ENCODE results near the gene KLC1.

Gene KLC1

DNA sequence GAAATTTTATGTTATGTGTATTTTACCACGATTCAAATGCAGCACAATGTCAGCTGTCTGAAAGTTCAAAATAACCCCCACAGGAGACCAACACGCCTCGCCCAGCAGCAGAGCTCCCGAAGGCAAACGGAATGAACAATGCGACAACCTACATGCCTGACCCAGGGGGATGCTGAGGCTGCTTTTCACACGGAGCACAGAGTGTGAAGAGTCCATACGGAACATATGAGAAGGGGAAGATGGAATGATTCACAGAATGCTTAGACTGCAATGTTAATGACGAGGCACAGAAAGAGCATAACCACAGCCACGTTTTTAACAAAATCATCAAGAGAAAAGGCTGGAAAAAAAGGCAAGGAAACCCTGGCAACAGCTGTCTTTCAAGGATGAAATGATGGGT is 109.2 kb downstream of the KLC1 start:
- no peak for DNase-seq

DNA sequence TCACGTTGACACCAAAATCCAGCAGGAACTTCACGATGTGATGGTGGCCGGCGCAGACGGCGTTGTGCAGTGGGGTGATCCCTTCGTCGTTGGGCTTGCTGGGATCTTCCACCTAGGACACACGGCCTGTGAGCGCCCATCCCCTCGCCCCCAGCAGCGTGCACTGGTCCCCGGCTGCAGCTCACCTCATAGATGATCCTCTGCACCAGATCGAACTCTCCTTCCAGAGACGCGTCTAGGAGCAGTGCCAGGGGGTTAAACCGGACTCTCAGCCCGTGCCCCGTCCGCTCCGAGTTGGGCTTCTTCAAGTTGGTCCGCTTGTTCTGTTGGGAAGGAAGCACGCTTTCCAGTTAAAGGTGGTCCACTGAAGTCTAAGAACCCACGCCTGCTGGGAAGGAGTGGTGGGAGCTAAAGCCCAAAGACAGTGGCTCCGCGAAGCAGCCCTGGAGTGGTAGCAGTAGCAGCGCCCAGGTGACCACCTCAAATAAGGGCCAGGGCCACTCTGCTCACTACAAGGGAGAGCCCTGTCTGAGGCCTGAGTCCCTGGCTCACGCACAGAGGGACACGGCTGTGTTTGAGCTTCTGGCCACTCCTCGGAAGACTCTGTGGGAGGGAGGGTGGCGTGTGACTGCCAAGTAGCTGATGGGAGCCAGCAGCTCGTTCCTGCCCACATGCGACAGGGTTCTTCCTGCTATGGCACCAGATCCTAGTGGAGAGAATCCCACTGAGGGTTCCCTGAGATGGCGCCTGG is 109.9 kb downstream of the KLC1 start:
- DNase-seq, result no peak

DNA sequence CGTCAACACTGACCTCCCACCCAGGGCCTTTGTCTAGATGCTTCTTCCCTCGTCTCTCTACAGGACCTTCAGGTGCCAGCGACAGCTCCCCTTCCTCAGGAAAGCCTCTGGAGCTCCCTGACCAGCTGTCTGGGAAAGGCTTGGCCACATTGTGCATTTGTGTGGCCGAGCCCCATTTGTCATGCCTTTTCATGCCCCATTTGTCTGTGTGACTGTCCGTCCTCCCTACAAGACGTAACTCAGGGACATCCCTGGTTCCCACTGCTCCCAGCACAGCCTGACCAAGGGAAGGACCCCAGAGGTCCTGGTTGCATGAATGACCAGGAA is 110.4 kb downstream of the KLC1 start:
- DNase-seq, result no peak

DNA sequence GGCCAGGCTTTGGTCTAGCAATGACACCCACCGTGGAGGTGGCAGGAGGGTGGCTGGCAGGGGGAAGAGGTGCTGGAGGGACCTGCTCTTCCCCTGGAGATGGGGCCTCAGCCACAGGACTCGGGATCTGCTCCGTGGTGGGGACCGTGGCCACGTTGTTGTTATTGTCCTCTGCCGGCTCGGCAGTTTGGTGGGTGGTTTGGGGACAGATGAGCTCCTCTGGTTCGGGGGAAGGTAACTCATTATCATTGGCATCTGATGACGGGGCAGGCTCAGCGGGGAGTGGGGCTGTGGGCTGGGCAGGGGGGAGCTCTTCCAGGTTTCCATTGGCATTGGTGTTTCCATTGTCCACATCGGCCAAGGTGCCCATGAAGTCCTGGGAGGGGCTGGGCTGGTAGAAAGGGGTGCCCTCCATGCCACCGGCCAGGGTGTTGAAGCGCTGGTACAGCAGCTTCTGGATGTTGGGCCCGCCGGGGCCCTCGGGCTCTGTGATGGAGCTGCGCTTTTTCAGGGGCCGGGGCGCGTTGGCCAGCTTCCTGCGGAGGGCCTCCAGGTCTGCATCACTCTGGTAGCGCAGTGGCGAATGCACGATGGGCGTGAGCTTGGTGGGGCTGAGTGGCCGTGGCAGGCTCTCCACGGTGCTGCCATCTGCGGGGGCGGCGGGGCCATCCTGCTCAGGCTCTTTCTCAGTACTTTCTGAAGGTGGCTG is 110.9 kb downstream of the KLC1 start:
- no peak for DNase-seq

DNA sequence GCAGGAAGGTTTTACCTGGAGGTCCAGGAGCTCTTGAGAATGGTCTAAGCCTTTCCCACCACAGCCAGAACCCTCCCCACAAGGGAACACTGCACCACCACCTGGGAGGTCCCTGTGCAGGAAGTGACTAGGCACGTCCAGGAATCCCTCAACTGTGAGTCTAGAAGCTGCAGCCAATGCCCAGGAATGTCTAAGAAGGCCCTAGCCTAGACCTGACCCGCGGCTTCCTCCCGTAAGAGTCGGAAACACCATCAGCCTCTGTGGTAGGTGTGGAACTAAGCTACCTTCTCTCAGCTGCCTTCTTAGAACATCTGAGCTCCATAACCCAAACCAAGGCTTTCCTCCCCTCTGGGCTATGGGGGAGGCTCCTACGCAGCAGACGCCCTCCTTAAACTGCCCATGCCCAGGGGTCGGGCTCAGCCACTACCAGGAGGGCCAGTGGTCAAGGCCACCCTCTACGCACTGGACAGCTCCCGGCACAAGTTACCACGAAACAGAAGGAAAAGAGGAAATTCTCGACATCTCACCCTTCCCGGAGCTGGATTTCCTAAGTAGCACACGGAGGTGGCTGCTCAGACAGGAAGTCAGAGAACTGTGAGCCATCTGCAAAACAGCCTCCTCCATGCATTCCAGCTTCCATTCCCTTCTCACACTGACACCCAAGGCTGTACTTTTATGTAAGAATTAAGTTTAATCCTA is 112.1 kb downstream of the KLC1 start:
- DNase-seq, result no peak

DNA sequence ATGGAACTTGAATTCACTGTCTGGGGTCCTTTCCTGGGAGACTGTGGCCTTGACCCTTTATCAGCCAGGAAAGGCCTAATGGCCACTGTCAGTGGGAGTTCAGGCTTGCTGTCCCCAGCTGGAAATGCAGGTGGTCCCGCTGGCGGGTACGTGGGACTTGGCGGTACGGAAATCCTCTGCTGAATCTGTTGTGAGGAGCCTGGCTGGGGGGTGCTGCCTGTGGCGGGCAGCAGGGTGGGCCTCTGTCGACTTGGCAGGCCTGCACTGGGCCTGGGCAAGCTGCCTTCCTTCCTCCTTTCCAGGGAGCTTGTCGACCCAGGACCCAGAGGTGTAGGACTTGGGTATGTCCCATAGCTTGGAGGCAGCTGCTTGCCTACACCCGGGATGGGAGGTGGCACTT is 112.9 kb downstream of the KLC1 start:
- no peak for DNase-seq

DNA sequence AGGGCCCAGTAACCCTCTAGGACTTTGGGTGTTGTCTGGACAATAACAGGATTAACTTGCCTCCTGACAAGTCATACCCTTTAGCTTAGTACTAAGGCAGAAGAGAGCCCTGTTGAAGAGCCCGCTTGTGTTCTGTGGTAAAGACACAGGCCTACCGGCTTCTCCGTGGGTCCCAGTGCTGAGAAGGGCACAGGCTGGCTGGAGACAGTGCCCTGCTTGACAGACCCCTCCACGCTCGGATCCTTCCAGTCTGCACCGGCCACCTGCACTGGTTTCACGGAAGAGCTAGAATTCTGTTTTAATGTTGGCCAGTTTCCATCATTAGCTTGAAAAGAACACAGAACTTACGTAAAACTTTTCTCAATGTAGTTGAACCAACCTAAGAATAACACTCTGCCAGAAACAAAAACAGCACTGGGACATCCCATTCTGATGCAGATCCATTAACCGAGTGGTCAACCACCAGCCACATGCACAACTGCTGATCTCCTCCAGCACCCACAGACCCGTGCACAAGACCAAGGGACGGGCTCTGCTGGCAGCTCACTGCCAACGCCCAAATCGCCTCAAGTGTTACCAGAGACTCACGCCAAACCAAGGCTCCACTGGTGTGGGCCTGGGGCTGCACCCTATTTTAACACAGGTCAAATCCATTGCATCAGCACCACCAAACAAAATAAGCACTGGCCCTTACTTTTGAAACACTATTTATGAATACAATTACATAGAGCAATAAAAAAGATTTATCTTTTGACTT is 113.7 kb downstream of the KLC1 start:
- DNase-seq, result no peak

DNA sequence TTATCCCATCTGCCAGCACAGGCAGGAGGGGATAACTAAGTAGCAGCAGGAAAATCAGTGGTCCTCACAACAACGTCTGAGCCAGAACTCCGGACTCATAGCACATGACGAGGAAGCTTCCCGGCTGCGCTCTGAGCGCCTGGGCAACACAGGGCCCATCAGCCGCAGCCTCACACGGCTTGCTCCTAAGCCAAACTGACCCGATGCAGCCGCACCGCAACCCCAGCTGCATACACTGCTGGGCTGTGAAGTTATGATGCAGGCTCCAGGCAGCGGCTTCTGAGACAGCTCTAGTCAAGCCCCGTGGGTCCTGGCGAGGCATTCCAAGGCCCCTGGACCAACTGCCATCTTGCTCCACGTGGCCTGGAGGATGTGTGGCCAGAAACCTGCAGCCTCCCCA is 114.7 kb downstream of the KLC1 start:
- no peak for DNase-seq

DNA sequence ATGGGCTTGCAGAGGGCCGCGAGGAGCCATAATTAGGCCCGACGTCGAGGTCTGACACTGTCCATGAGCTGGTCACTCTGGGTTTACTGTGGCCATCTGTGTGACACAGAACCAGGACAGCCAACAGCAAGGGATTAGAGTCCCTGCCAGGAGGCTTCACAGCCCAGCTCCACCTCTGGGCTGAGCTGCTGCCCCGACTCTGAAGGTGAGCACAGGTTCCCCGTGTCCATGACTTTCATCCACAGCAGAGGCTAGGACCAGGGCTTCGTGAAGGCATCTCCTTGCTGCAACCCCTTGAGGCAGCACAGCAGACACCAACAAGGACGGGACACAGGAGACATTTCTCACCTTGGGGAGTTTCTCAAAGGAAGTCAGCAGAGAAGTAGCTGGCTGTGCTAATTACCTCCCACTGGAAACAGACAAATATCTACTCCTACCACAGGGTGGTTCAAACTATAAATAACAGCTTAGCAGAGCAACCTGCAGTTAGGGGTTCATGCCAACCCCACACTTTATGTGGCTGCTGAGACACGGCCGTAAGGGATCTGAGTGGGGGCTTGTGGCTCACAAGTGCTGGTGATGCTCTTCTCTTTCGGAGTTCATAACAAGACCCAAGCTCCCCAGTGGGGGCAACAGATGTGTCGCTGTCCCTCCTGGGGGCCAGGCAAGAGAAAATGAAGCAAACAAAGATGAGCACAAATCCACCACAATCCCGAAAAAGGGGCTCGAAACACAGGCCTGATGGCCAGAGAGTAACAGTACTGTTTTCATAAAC is 115.8 kb downstream of the KLC1 start:
- DNase-seq, result no peak

DNA sequence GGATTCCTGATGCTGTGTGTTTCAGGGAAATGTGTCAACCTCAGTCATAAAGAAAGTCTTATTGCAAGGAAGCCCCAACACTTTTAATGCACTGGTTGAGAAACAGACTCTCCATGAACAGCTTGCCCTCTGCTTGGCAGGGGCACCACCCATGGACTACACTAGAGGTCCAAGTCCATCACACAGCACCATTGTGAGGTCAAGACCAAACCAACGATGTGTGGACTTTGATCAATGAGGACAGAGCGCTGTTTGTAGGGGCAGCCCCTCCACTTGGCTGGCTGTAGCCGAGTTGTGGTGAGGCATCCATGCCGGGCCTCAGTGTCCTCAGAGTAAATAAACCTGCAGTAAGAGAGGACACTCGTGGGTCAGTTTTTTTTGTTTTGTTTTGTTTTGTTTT is 116.4 kb downstream of the KLC1 start:
- no peak for DNase-seq

DNA sequence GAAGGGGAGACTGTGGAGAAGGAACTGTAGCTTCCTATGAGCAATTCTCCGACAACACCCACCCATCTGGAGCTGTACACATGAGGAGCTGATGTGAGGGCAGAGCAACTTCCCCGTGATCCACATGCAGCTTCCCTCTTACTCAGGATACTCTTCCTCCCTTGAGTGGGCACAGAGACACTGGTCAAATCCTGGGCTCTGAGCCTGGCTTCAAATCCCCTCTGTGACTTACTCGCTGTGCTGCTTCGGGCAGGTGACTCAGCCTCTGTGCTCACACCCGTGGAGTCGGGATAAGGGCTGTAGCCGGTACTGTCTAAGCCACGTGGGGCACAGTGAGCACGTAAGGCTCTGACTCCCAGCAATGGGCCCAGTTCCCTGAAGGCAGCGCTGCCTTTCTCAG is 117.7 kb downstream of the KLC1 start:
- no peak for DNase-seq

DNA sequence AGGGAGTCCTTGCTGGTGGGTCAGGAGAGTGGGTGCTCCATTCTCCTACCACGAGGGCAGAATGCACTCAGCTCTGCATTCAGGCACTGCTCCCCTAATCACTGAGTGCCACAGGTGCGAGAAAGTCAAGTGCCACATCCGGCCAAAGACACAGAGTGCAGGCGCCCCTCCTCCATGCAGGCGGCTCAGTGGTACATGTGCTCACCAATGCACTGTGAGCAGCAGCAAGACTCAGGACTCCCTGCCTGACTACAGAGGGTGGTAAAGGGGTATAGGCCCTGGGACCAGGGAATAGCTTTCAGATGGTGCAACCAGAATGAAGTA is 119.5 kb downstream of the KLC1 start:
- peak; percentile 68 for DNase-seq

DNA sequence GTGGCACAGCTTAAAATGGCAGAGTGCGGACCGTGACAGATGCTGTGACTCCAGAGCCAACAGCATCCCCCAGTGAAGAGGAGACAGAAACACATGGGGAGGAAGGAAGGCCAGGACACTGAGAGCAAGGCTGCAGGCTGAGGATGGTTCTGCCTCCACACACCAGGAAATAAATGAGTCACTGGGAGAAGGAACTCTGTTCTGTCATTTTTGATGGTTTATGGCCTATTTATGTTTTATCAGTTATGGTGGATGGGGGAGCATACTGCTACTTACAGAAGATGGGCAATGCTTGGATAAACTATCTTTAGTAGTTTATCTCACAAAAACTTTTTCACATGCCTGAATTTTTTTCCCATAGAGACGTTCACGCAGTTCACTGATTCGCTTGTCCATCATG is 120.4 kb downstream of the KLC1 start:
- DNase-seq, result no peak

DNA sequence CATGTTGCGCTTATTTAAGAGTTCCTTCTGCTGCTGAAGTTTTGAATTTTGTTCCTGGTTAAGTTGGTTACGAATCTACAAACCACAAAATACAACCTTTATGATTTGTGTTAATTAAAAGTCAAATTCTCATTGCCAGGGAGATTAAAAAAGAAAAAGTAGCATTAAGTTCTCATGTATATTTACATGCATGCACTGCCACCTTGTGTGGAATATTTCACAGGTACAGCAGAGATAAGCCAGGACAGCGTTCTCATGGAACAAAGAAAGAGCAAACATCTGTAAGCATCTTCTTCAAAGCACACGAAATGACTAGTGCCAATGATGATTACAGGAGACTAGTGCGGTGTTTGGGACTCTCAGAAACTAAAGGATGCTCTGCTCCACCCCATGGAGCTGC is 120.8 kb downstream of the KLC1 start:
- no peak for DNase-seq
